IMR-90 (cell line): ENCODE measurements around the gene CD164L2. TPM values are rescaled to one million over a fixed set of nuclear protein-coding genes. Genes with fewer than 3 reads are reported as not detected.

Experiments
- ATAC-seq: fragments of 200-7000 bp; cut with Tn5 transposase; 2 replicates; pipeline ENCODE4 v1.9.1; 2020; ENCODE audit warnings: low read depth, mild to moderate bottlenecking, moderate library complexity
- BruUV-seq: library from RNA; stranded (reverse); fragments of 400-500 nt; replicated peaks from 2 replicates; lab custom pipeline; 2021; lab: Mats Ljungman, UMichigan
- CTCF ChIA-PET: fragments of 300-600 bp; formaldehyde crosslinking; extraction: SDS; loops from one replicate; lab custom pipeline; 2021; ENCODE audit warnings: antibody characterized with exemption; lab: Yijun Ruan, JAX
- POLR2A ChIA-PET: fragments of 300-600 bp; sonication (Branson Sonifier 250); formaldehyde crosslinking; loops from one replicate; lab custom pipeline; 2022; ENCODE audit warnings: antibody characterized with exemption; ENCODE audit not compliant: unreplicated experiment; lab: Charles Lee
- DNase-seq: peaks from one replicate; pipeline ENCODE4 v3.0.0; 2013
- H2AFZ ChIP-seq: replicated peaks from 2 replicates; pipeline ENCODE3; 2013; ENCODE audit warnings: low read length, mild to moderate bottlenecking; ENCODE audit not compliant: poor library complexity
- H2AK5ac ChIP-seq: 2 replicates; pipeline ENCODE4 v1.6.1; 2013; ENCODE audit warnings: low read depth, low read length, inconsistent platforms
- H2AK9ac ChIP-seq: replicated peaks from 2 replicates; pipeline ENCODE3; 2013; ENCODE audit warnings: mild to moderate bottlenecking, low read depth, low read length, moderate library complexity; ENCODE audit not compliant: poor library complexity
- H2BK120ac ChIP-seq: 2 replicates; pipeline ENCODE4 v1.6.1; 2013; ENCODE audit warnings: low read depth, low read length, inconsistent platforms
- H2BK15ac ChIP-seq: 3 replicates; pipeline ENCODE4 v1.6.1; 2013; ENCODE audit warnings: low read depth, low read length, inconsistent platforms
- H2BK20ac ChIP-seq: 2 replicates; pipeline ENCODE4 v1.6.1; 2013; ENCODE audit warnings: low read depth, mild to moderate bottlenecking, inconsistent platforms, low read length, moderate library complexity
- H2BK5ac ChIP-seq: 2 replicates; pipeline ENCODE4 v1.6.1; 2013; ENCODE audit warnings: mild to moderate bottlenecking, low read depth, low read length, inconsistent platforms; ENCODE audit not compliant: poor library complexity, severe bottlenecking
- H3K14ac ChIP-seq: replicated peaks from 2 replicates; pipeline ENCODE4 v1.6.1; 2013; ENCODE audit warnings: low read depth, low read length, inconsistent platforms
- H3K18ac ChIP-seq: 2 replicates; pipeline ENCODE4 v1.6.1; 2013; ENCODE audit warnings: low read depth, low read length, control low read depth
- H3K23ac ChIP-seq: 2 replicates; pipeline ENCODE4 v1.6.1; 2013; ENCODE audit warnings: low read depth, low read length, inconsistent platforms
- H3K27ac ChIP-seq: 2 replicates; pipeline ENCODE4 v1.5.1; 2013; ENCODE audit warnings: mild to moderate bottlenecking, control low read depth, low read length; ENCODE audit not compliant: insufficient read depth
- H3K27me3 ChIP-seq: 2 replicates; pipeline ENCODE4 v1.6.1; 2013; ENCODE audit warnings: low read length; ENCODE audit not compliant: control insufficient read depth, insufficient read depth
- H3K36me3 ChIP-seq: 2 replicates; pipeline ENCODE4 v1.6.1; 2013; ENCODE audit warnings: low read length, mixed read lengths; ENCODE audit not compliant: control insufficient read depth, insufficient read depth
- H3K4ac ChIP-seq: 2 replicates; pipeline ENCODE4 v1.6.1; 2013; ENCODE audit warnings: low read depth, low read length, inconsistent platforms
- H3K4me1 ChIP-seq: 2 replicates; pipeline ENCODE4 v1.6.1; 2013; ENCODE audit warnings: low read length, mixed read lengths; ENCODE audit not compliant: control insufficient read depth, insufficient read depth
- H3K4me2 ChIP-seq: 2 replicates; pipeline ENCODE4 v1.6.1; 2013; ENCODE audit warnings: low read depth, mild to moderate bottlenecking, control low read depth, low read length, moderate library complexity
- H3K4me3 ChIP-seq: 2 replicates; pipeline ENCODE4 v1.5.1; 2013; ENCODE audit warnings: low read depth, mild to moderate bottlenecking, control low read depth, low read length, moderate library complexity; ENCODE audit not compliant: insufficient read depth
- H3K56ac ChIP-seq: 2 replicates; pipeline ENCODE4 v1.6.1; 2013; ENCODE audit warnings: low read length, inconsistent platforms; ENCODE audit not compliant: insufficient read depth; ENCODE audit errors: extremely low read depth
- H3K79me1 ChIP-seq, 2 experiments: 2 replicates each; pipeline ENCODE4 v1.6.1; 2013; ENCODE audit warnings: low read length in 2 of 2, inconsistent platforms in 1 of 2, low read depth in 1 of 2
- H3K9ac ChIP-seq: 2 replicates; pipeline ENCODE4 v1.6.1; 2013; ENCODE audit warnings: low read depth, low read length, control low read depth
- H3K9me1 ChIP-seq: 2 replicates; pipeline ENCODE4 v1.6.1; 2013; ENCODE audit warnings: low read length, inconsistent platforms; ENCODE audit not compliant: insufficient read depth
- H3K9me3 ChIP-seq: 2 replicates; pipeline ENCODE4 v1.6.1; 2013; ENCODE audit warnings: low read length; ENCODE audit not compliant: control insufficient read depth, insufficient read depth
- H4K20me1 ChIP-seq: 2 replicates; pipeline ENCODE4 v1.6.1; 2013; ENCODE audit warnings: low read length, inconsistent platforms; ENCODE audit not compliant: insufficient read depth
- H4K5ac ChIP-seq: 2 replicates; pipeline ENCODE4 v1.6.1; 2013; ENCODE audit warnings: mild to moderate bottlenecking, low read depth, low read length, control low read depth
- H4K8ac ChIP-seq, 2 experiments: 2 replicates each; pipeline ENCODE4 v1.6.1; 2013; ENCODE audit warnings: low read depth in 2 of 2, low read length in 2 of 2, control low read depth in 1 of 2, inconsistent platforms in 1 of 2
- H4K91ac ChIP-seq: 2 replicates; pipeline ENCODE4 v1.6.1; 2013; ENCODE audit warnings: low read depth, low read length, inconsistent platforms; ENCODE audit not compliant: insufficient read depth
- BHLHE40 ChIP-seq: fragments of 150-350 bp; IDR thresholded peaks from 2 replicates; pipeline ENCODE4 v1.6.1; 2016; ENCODE audit warnings: mild to moderate bottlenecking, low read depth, low read length
- CEBPB ChIP-seq: IDR thresholded peaks from 2 replicates; pipeline ENCODE4 v1.6.1; 2012; ENCODE audit warnings: low read depth, low read length, improper control_type of control experiment
- CHD1 ChIP-seq: IDR thresholded peaks from 2 replicates; pipeline ENCODE4 v1.6.1; 2012; ENCODE audit warnings: low read depth, low read length, improper control_type of control experiment
- ELK1 ChIP-seq: fragments of 150-350 bp; IDR thresholded peaks from 2 replicates; pipeline ENCODE4 v1.6.1; 2016; ENCODE audit warnings: low read depth, mild to moderate bottlenecking, low read length, moderate library complexity, borderline replicate concordance
- MAZ ChIP-seq: IDR thresholded peaks from 2 replicates; pipeline ENCODE4 v1.6.1; 2012; ENCODE audit warnings: low read depth, mild to moderate bottlenecking, low read length, improper control_type of control experiment, moderate library complexity, borderline replicate concordance
- RCOR1 ChIP-seq: IDR thresholded peaks from 2 replicates; pipeline ENCODE4 v1.6.1; 2012; ENCODE audit warnings: mild to moderate bottlenecking, low read length, improper control_type of control experiment; ENCODE audit not compliant: insufficient replicate concordance
- SMC3 ChIP-seq: fragments of 150-350 bp; IDR thresholded peaks from 2 replicates; pipeline ENCODE4 v1.6.1; 2016; ENCODE audit warnings: low read depth, mild to moderate bottlenecking, antibody characterized with exemption, low read length, moderate library complexity
- WGBS, 2 experiments: methylation state at CpG; one replicate each; pipeline versions ENCODE4 v1.1.5 to v1.1.7; 2013; ENCODE audit warnings: missing lambda C conversion rate in 2 of 2; ENCODE audit not compliant: insufficient read length in 1 of 2; ENCODE audit errors: extremely low coverage in 2 of 2; 5-methylcytosine and 5-hydroxymethylcytosine counted together
- dilution Hi-C: fragments of 300-500 bp; cut with HindIII; formaldehyde crosslinking; loops from one replicate; pipeline ENCODE4 v1.14.3; 2018; ENCODE audit warnings: low sequenced_read_pairs; ENCODE audit not compliant: unreplicated experiment
- in situ Hi-C: fragments of 300-500 bp; cut with MboI; formaldehyde crosslinking; loops from 3 replicates; pipeline ENCODE4 v1.14.3; 2019; ENCODE audit warnings: low sequenced_read_pairs, inconsistent platforms, mixed read lengths
- intact Hi-C: fragments of 100-400 bp; cut with micrococcal nuclease; formaldehyde crosslinking; loops from 2 replicates; pipeline ENCODE4 v1.10.0; 2022
- polyA plus RNA-seq, 3 experiments: library from polyadenylated mRNA; depleted of rRNA; stranded (reverse); fragments of >200 nt; gene quantifications; 2 replicates each; pipeline ENCODE4 v1.2.3, GENCODE V29; 2012; ENCODE audit warnings: low replicate concordance in 1 of 3
- total RNA-seq: library from RNA; depleted of rRNA; stranded (reverse); fragments of >200 nt; gene quantifications from 2 replicates; pipeline ENCODE4 v1.2.3, GENCODE V29; 2012
- TF ChIP-seq, protein P1 (sequence below): conservative IDR thresholded peaks from 2 replicates; pipeline ENCODE4 v1.5.1; 2012; ENCODE audit warnings: mild to moderate bottlenecking, low read depth, low read length, improper control_type of control experiment

CD164L2 gene
- total and polyA plus RNA-seq, 2 of the 4 experiments (the other 2 are of a cell fraction): not detected

- TF ChIP-seq RCOR1: no peak
- TF ChIP-seq, protein P1, sequence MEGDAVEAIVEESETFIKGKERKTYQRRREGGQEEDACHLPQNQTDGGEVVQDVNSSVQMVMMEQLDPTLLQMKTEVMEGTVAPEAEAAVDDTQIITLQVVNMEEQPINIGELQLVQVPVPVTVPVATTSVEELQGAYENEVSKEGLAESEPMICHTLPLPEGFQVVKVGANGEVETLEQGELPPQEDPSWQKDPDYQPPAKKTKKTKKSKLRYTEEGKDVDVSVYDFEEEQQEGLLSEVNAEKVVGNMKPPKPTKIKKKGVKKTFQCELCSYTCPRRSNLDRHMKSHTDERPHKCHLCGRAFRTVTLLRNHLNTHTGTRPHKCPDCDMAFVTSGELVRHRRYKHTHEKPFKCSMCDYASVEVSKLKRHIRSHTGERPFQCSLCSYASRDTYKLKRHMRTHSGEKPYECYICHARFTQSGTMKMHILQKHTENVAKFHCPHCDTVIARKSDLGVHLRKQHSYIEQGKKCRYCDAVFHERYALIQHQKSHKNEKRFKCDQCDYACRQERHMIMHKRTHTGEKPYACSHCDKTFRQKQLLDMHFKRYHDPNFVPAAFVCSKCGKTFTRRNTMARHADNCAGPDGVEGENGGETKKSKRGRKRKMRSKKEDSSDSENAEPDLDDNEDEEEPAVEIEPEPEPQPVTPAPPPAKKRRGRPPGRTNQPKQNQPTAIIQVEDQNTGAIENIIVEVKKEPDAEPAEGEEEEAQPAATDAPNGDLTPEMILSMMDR: no peak
Observed at GRCh38 chr1:27427816-27428315, 44.7 kb upstream of the CD164L2 start (continued).

DNA sequence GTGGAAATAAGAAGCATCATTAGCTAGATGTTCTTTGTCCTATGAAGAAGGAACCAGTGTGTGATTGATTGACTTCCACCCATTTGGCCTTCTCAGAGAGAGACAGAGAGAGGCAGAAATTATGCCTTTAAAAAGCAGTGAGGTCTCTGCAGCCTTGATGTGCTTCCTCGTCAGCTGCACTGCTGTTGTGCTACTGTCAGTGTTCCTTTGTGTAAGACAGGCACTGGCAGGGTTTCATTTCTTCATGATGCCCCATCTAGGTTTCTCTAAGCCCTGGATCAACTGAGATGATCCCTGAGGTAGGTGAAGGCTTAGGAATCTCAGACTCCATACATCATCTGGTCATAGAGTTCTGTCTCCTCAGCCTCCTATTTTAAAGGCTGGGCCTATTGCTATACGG, 44.2 kb upstream of the CD164L2 start:
- peak overlapping the region; percentile 13; the same call in 1 of the 2 replicates for H3K23ac ChIP-seq
- peaks cover 23% of the 10 kb centered on the region for H3K9me1 ChIP-seq
- no peaks in the 10 kb centered on the region for H3K27me3 ChIP-seq
- no peak overlapping the region for H4K8ac ChIP-seq
- WGBS, 2 experiments: no CpG with 5 or more reads among the region's 2 CpGs
- CTCF ChIA-PET: no interaction called here
- BruUV-seq: no TSS peak
- TF ChIP-seq BHLHE40: no peak
- TF ChIP-seq MAZ: no peak
- TF ChIP-seq SMC3: no peak
- no peak for TF ChIP-seq CHD1
- no peak for TF ChIP-seq ELK1
- no peak for TF ChIP-seq CEBPB
- no peak overlapping the region for H2BK20ac ChIP-seq
- peaks cover 16% of the 10 kb centered on the region for H3K36me3 ChIP-seq
- no peak overlapping the region for H3K4me3 ChIP-seq
- intact Hi-C loops (no loop called here), in situ Hi-C loops (no loop called here), dilution Hi-C loops (no loop called here)
- no peak overlapping the region for H2AFZ ChIP-seq
- POLR2A ChIA-PET: no interaction called here
- H2AK9ac ChIP-seq: no peak overlapping the region
- no peak overlapping the region for H3K27ac ChIP-seq
- H4K20me1 ChIP-seq: peaks cover 34% of the 10 kb centered on the region
- H2AK5ac ChIP-seq: no peak overlapping the region
- H3K14ac ChIP-seq: no peak overlapping the region
- peaks cover 70 to 81% of the 10 kb centered on the region in 2 experiments for H3K79me1 ChIP-seq
- H3K56ac ChIP-seq: no peak overlapping the region
- no peak overlapping the region for H3K4me2 ChIP-seq
- H2BK120ac ChIP-seq: no peak overlapping the region
- DNase-seq: no peak
- no peak overlapping the region for H2BK5ac ChIP-seq
- no peak overlapping the region for H2BK15ac ChIP-seq
- no peaks in the 10 kb centered on the region for H3K9me3 ChIP-seq
- no peak overlapping the region for H3K9ac ChIP-seq
- ATAC-seq: no peak
- no peak overlapping the region for H4K5ac ChIP-seq
- no peak overlapping the region for H3K4ac ChIP-seq
- peaks cover 5% of the 10 kb centered on the region for H3K4me1 ChIP-seq
- H4K91ac ChIP-seq: no peak overlapping the region
- no peak overlapping the region for H3K18ac ChIP-seq
